Effector memory CD4-positive, alpha-beta T cell (primary cell): Measurements from ENCODE around the gene KCNIP4.

ENCODE experiments used
- DNase-seq, 3 donors: peaks; one replicate each; pipeline ENCODE4 v3.0.0-alpha.2; 2020
- H3K27ac ChIP-seq: 2 replicates; pipeline ENCODE4 v1.7.0; 2013; ENCODE audit warnings: mild to moderate bottlenecking, low read length, moderate library complexity; ENCODE audit not compliant: insufficient read depth, poor library complexity, severe bottlenecking
- H3K27me3 ChIP-seq: replicated peaks from 2 replicates; pipeline ENCODE4 v1.7.0; 2013; ENCODE audit warnings: mild to moderate bottlenecking, low read length; ENCODE audit not compliant: insufficient read depth, control insufficient read depth, poor library complexity, severe bottlenecking
- H3K36me3 ChIP-seq: 2 replicates; pipeline ENCODE4 v1.7.0; 2013; ENCODE audit warnings: mild to moderate bottlenecking, low read length, moderate library complexity; ENCODE audit not compliant: control insufficient read depth, insufficient read depth
- H3K4me1 ChIP-seq: 2 replicates; pipeline ENCODE4 v1.7.0; 2013; ENCODE audit warnings: low read length, mild to moderate bottlenecking; ENCODE audit not compliant: control insufficient read depth, insufficient read depth, poor library complexity, severe bottlenecking
- H3K4me3 ChIP-seq: 2 replicates; pipeline ENCODE4 v1.7.0; 2013; ENCODE audit warnings: low read length, low read depth, mild to moderate bottlenecking; ENCODE audit not compliant: insufficient read depth, poor library complexity, severe bottlenecking
- H3K9me3 ChIP-seq: 2 replicates; pipeline ENCODE4 v1.7.0; 2013; ENCODE audit warnings: mild to moderate bottlenecking, low read length, moderate library complexity; ENCODE audit not compliant: control insufficient read depth

Gene KCNIP4

DNA sequence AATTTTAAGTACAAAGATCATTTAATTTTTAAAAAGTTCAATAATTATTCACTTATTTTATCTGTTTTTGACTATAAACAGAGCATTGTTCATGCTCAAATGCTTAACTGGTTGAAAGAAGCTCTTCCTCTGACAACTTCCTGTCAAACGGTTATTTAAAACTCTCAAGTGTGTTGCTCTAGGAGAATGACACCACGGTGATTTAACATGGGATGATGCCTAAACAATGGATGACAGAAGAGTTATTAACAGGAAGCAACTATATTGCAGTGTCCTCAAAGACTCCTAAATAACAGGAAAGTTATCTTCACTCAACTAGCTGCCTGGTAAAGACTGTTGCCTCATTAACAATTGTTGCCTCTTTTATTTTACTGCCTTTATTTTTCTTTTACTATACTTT lies 738.7 kb downstream of the KCNIP4 start:
- Histone ChIP-seq H3K27ac (no peak overlapping the region), H3K9me3 (no peaks in the 10 kb centered on the region), H3K27me3 (no peaks in the 10 kb centered on the region), H3K4me1 (no peaks in the 10 kb centered on the region), H3K36me3 (no peaks in the 10 kb centered on the region), H3K4me3 (no peak overlapping the region)
- DNase-seq, result no peak

DNA sequence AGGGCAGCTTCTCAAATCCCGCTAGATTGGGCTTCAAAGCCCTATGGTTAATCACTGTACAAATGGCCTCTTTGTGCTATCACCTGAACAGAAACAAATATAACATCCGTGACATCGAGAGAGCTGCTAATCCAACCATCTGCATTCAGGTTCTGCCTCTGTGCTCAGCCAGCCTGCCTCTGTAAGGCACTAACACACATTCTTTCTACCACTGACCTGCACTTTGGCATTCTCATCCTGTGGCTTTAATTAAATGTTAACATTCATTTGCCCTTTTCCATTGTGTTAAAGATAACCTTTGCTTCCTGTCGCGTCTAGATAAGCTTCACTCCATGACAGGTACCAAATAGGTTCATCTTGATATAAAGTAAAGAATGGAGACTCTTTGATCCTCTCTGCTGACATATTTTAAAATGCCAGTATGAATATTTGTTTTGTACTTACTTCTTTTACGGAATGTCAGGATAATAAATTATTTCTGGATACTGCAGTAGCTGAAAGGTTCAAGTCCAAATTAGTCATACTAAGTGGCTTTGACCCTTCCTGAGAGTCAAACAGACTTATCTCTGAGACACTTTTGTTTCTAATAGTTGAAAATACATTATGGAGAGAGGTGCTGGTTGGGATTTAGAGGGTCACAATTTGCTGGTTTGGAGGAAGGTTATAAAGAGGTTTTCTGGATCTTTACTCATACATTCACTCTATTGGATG lies 742.6 kb downstream of the KCNIP4 start:
- H3K27me3 ChIP-seq, result no peaks in the 10 kb centered on the region
- no peak for DNase-seq
- H3K9me3 ChIP-seq, result no peaks in the 10 kb centered on the region
- H3K36me3 ChIP-seq, result no peaks in the 10 kb centered on the region
- H3K4me1 ChIP-seq, result no peaks in the 10 kb centered on the region
- H3K27ac ChIP-seq, result no peak overlapping the region
- no peak overlapping the region for H3K4me3 ChIP-seq

DNA sequence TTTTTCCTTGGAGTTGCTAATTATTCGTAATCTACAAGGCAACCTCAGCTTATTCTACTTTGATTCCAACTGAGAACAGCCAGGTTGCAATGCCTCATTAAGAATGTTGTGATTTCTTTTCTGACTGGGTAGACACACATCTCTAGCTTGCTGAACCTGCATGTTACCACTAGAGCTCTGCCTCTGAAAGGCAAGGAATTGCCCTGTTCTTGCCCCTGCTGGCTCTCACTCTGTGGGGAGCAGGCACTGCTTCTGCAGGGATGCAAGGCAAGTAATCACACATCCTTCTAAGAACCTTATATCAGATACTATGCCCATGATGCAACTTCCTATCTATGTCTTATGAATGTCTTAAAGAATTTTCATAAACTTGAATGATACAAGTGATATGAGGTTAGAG lies 745.2 kb downstream of the KCNIP4 start:
- no peaks in the 10 kb centered on the region for H3K36me3 ChIP-seq

DNA sequence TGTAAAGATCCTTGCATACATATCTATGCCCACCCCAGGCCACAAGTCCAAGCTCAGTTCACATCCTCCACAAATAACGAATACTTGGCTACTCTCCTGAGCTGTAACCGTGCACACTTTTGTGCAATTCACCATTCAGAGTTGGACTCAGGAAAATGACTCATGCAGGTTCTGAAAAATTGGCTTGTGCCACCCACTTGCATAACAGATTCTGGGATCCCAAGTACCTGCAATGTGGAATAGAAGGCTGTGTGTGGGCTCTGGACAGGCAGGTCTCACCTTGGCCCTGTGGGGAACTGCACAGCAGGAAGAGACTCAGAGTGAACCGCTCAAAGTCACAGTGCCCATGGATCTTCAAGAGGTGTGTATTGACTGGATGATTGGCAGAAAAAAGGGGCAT lies 745.6 kb downstream of the KCNIP4 start:
- DNase-seq, result no peak
- Histone ChIP-seq H3K9me3 (no peaks in the 10 kb centered on the region), H3K4me3 (no peak overlapping the region), H3K36me3 (no peaks in the 10 kb centered on the region), H3K4me1 (no peaks in the 10 kb centered on the region), H3K27me3 (no peaks in the 10 kb centered on the region), H3K27ac (no peak overlapping the region)

More for the DNA sequence above, 745.2 kb downstream of the KCNIP4 start:
- Histone ChIP-seq H3K4me3 (no peak overlapping the region), H3K27me3 (no peaks in the 10 kb centered on the region), H3K27ac (no peak overlapping the region), H3K9me3 (no peaks in the 10 kb centered on the region), H3K4me1 (no peaks in the 10 kb centered on the region)
- no peak for DNase-seq

GRCh38 chr4:21198683-21199082 lies 749.9 kb downstream of the KCNIP4 start:
- H3K9me3 ChIP-seq, result no peaks in the 10 kb centered on the region
- H3K4me3 ChIP-seq, result no peak overlapping the region
- no peaks in the 10 kb centered on the region for H3K4me1 ChIP-seq
- H3K27ac ChIP-seq, result no peak overlapping the region
- no peak for DNase-seq
- H3K36me3 ChIP-seq, result no peaks in the 10 kb centered on the region
- H3K27me3 ChIP-seq, result no peaks in the 10 kb centered on the region

DNA sequence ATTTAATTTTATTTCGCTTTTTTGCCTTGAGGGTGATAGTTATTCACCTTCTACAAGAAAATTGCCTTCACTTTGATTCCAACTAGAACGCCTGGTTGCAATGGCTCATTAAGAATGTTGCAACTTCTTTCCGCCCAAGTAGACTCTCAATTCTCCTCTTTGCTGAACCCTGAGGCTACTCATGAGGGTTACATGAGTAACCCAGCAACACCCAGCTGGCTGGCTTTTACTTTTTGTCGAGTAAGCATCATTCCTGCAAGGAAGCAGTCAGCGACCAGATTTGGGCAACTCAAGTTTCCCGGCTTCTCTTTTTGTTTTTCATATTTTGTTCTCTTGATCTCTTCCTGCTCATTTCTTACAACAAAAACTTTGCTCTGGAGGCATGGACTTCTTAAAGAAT lies 752.9 kb downstream of the KCNIP4 start:
- Histone ChIP-seq H3K36me3 (no peaks in the 10 kb centered on the region), H3K4me3 (no peak overlapping the region), H3K4me1 (no peaks in the 10 kb centered on the region), H3K27ac (no peak overlapping the region), H3K27me3 (no peaks in the 10 kb centered on the region), H3K9me3 (no peaks in the 10 kb centered on the region)
- no peak for DNase-seq

DNA sequence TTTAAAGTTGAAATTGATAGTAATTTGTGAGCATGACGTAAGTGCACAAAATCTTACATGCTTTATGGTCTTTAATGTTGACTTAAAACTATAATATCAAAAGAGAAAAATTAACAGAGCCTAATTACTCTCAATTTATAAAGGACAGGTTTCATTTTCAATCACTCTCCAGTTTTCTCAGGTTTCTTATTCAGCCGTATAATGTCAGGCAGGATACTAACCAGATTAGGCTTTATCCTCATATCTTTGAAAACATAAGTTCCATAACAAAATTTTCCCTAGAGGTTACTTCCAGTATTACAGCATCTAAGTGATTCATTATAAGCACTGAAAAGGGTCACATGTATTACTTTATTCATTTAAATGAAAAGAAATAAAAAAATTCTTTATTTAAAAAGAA lies 756.2 kb downstream of the KCNIP4 start:
- H3K27ac ChIP-seq, result no peak overlapping the region
- no peak for DNase-seq
- H3K36me3 ChIP-seq, result no peaks in the 10 kb centered on the region
- no peaks in the 10 kb centered on the region for H3K9me3 ChIP-seq
- no peaks in the 10 kb centered on the region for H3K4me1 ChIP-seq
- no peaks in the 10 kb centered on the region for H3K27me3 ChIP-seq
- H3K4me3 ChIP-seq, result no peak overlapping the region

- Histone ChIP-seq H3K36me3 (no peaks in the 10 kb centered on the region), H3K4me1 (no peaks in the 10 kb centered on the region), H3K9me3 (no peaks in the 10 kb centered on the region), H3K27me3 (no peaks in the 10 kb centered on the region), H3K27ac (no peak overlapping the region), H3K4me3 (no peak overlapping the region)
- no peak for DNase-seq
Measured at GRCh38 chr4:21191317-21191716, 757.3 kb downstream of the KCNIP4 start.

GRCh38 chr4:21184788-21185187 lies 763.8 kb downstream of the KCNIP4 start:
- Histone ChIP-seq H3K27me3 (no peaks in the 10 kb centered on the region), H3K27ac (no peak overlapping the region), H3K4me1 (no peaks in the 10 kb centered on the region), H3K9me3 (no peaks in the 10 kb centered on the region), H3K4me3 (no peak overlapping the region), H3K36me3 (no peaks in the 10 kb centered on the region)
- DNase-seq, result no peak

DNA sequence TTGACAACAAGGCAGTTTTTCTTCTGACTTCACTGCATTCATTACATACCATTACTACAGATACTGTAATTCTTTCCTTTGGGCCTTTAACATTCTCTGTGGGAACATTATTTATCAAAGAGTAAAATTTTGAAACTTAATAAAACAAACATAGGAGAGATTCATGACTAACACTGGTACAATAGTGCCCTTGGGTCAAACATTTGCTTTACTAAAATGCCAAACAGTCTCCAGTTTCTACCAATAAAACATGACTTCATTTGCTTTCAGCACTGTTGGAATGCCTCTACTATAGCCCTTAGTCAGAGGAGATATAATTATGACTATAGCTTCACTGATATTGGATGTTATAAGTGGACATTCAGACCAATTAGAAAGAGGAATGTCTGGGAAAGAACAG lies 766.9 kb downstream of the KCNIP4 start:
- Histone ChIP-seq H3K27ac (no peak overlapping the region), H3K9me3 (no peaks in the 10 kb centered on the region), H3K4me1 (no peaks in the 10 kb centered on the region), H3K36me3 (no peaks in the 10 kb centered on the region), H3K27me3 (no peaks in the 10 kb centered on the region), H3K4me3 (no peak overlapping the region)
- DNase-seq, result no peak
